GM12878 (cell line): ENCODE data around the gene UFC1. TPM values are rescaled to one million over a fixed set of nuclear protein-coding genes. Genes with fewer than 3 reads are reported as not detected.

Source experiments
- CBX3 ChIP-seq: fragments of 200-600 bp; sonication (generic); IDR thresholded peaks from 2 replicates; pipeline ENCODE4 v1.6.1; 2016; ENCODE audit warnings: low read depth, borderline replicate concordance
- E2F8 ChIP-seq: fragments of 450-650 bp; IDR thresholded peaks from 2 replicates; pipeline ENCODE4 v1.6.1; 2018; ENCODE audit warnings: mild to moderate bottlenecking, low read depth, moderate library complexity; ENCODE audit not compliant: partially characterized antibody
- EP300 ChIP-seq, 2 experiments: fragments of 150-350 bp in 1 of 2; IDR thresholded peaks; 2 replicates each; pipeline ENCODE4 v1.6.1; 2011 to 2012; ENCODE audit warnings: low read depth in 2 of 2, low read length in 2 of 2, borderline replicate concordance in 1 of 2, improper control_type of control experiment in 1 of 2, inconsistent platforms in 1 of 2; ENCODE audit not compliant: control insufficient read depth in 1 of 2
- FOXK2 ChIP-seq: fragments of 450-650 bp; IDR thresholded peaks from 2 replicates; pipeline ENCODE4 v1.6.1; 2017; ENCODE audit warnings: mild to moderate bottlenecking, moderate library complexity
- MLLT1 ChIP-seq: fragments of 450-650 bp; IDR thresholded peaks from 2 replicates; pipeline ENCODE4 v1.6.1; 2016; ENCODE audit warnings: mild to moderate bottlenecking
- ZNF24 ChIP-seq: fragments of 450-650 bp; IDR thresholded peaks from 2 replicates; pipeline ENCODE4 v1.6.1; 2017; ENCODE audit warnings: antibody characterized with exemption, mild to moderate bottlenecking
- ZNF622 ChIP-seq: fragments of 450-650 bp; IDR thresholded peaks from 2 replicates; pipeline ENCODE4 v1.6.1; 2017; ENCODE audit warnings: mild to moderate bottlenecking, inconsistent platforms
- polyA plus RNA-seq, 11 experiments: library from polyadenylated mRNA; depleted of rRNA in 4 of 11; unstranded in 6 of 11; stranded (reverse) in 5 of 11; fragments of >200 nt; fragmentation: Nextera tagmentation in 4 of 11; fragmentation: Illumina TruSeq in 1 of 11; extraction: Ambion mirVana in 4 of 11; extraction: Trizol in 1 of 11; gene quantifications; 1 replicate in 1 of 11; 2 replicates in 10 of 11; pipeline versions ENCODE4 v1.2.1 to v1.2.3, GENCODE V29; 2011 to 2016; ENCODE audit warnings: inconsistent platforms in 2 of 11, missing spikeins in 2 of 11, low read depth in 1 of 11
- total RNA-seq, 4 experiments: library from RNA; depleted of rRNA in 3 of 4; stranded (reverse); fragments of >200 nt in 3 of 4; fragmentation: Illumina TruSeq in 1 of 4; extraction: Trizol in 1 of 4; gene quantifications; 2 replicates each; pipeline versions ENCODE4 v1.2.1 to v1.2.3, GENCODE V29; 2013 to 2021

Gene UFC1
- total and polyA plus RNA-seq, 10 of the 15 experiments (the other 5 are each of a cell fraction or from before 2014, with no cell fraction given): 95.9 to 239 (median 151) TPM

- TF ChIP-seq ZNF622: no peak
- no peak for TF ChIP-seq ZNF24
- no peak for TF ChIP-seq CBX3
- TF ChIP-seq FOXK2: peak; percentile 83
- TF ChIP-seq EP300 (IDR thresholded peaks at IDR 0.05; ENCODE audit: borderline replicate concordance in 1 of 2, control insufficient read depth in 1 of 2, low read depth in 2 of 2, low read length in 2 of 2): no peak; a peak in 1 of 4 replicates
- peak; percentile 61 for TF ChIP-seq E2F8
- TF ChIP-seq MLLT1: peak; percentile 67; the same call in 1 of the 2 replicates
Observed at GRCh38 chr1:161165742-161166668, 12.2 kb downstream of the UFC1 start, which contains the start of gene PPOX (continued).
